ENCODE results near the gene SMCO1. TPM values are rescaled to one million over a fixed set of nuclear protein-coding genes. Genes with fewer than 3 reads are reported as not detected.
"Not testable (repeated sequence)": the region's sequence is repeated elsewhere in the genome, so short reads cannot be mapped to it uniquely, and the experiment has no call there.

SMCO1 gene
- total RNA-seq, 1 experiment from 2014 or later, result not detected

GRCh38 chr3:196541684-196542445 is 26.7 kb upstream of the SMCO1 start:
- Histone ChIP-seq H3K27me3 (ENCODE audit: control insufficient read depth, insufficient read depth, low read length) (no peaks in the 10 kb centered on the region), H3K36me3 (replicated peaks; ENCODE audit: control insufficient read depth, insufficient read depth, low read length) (no peaks in the 10 kb centered on the region), H3K4me3 (ENCODE audit: insufficient read depth, low read depth, low read length) (no peak overlapping the region)
- DNase-seq, result no peak

GRCh38 chr3:196537319-196537984 is 22.3 kb upstream of the SMCO1 start:
- Histone ChIP-seq H3K27me3 (ENCODE audit: control insufficient read depth, insufficient read depth, low read length) (no peaks in the 10 kb centered on the region), H3K36me3 (replicated peaks; ENCODE audit: control insufficient read depth, insufficient read depth, low read length) (no peaks in the 10 kb centered on the region), H3K4me3 (ENCODE audit: insufficient read depth, low read depth, low read length) (no peak overlapping the region)
- DNase-seq, result peak; percentile 61

GRCh38 chr3:196533260-196533681 is 18.1 kb upstream of the SMCO1 start:
- DNase-seq, result peak; percentile 64
- H3K4me3 ChIP-seq (ENCODE audit: insufficient read depth, low read depth, low read length), result no peak overlapping the region

DNA sequence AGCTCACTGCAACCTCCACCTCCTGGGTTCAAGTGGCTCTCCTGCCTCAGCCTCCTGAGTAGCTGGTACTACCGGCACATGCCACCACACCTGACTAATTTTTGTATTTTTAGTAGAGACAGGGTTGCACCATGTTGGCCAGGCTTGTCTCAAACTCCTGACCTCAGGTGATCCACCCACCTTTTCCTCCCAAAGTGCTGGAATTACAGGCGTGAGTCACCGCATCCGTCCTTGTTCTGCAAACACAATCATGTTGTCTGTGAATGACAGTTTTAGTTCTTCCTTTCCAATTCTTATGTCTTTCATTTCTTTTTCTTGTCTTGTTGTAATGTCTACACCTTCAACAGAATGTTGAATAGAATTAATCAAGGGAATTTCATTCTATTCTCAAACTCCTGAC is 16.3 kb upstream of the SMCO1 start:
- no peak for DNase-seq
- no peaks in the 10 kb centered on the region for H3K36me3 ChIP-seq (replicated peaks; ENCODE audit: control insufficient read depth, insufficient read depth, low read length)
- H3K4me3 ChIP-seq (ENCODE audit: insufficient read depth, low read depth, low read length), result no peak overlapping the region
- H3K27me3 ChIP-seq (ENCODE audit: control insufficient read depth, insufficient read depth, low read length), result no peaks in the 10 kb centered on the region

More at GRCh38 chr3:196533260-196533681, 18.1 kb upstream of the SMCO1 start:
- Histone ChIP-seq H3K36me3 (replicated peaks; ENCODE audit: control insufficient read depth, insufficient read depth, low read length) (no peaks in the 10 kb centered on the region), H3K27me3 (ENCODE audit: control insufficient read depth, insufficient read depth, low read length) (no peaks in the 10 kb centered on the region)

DNA sequence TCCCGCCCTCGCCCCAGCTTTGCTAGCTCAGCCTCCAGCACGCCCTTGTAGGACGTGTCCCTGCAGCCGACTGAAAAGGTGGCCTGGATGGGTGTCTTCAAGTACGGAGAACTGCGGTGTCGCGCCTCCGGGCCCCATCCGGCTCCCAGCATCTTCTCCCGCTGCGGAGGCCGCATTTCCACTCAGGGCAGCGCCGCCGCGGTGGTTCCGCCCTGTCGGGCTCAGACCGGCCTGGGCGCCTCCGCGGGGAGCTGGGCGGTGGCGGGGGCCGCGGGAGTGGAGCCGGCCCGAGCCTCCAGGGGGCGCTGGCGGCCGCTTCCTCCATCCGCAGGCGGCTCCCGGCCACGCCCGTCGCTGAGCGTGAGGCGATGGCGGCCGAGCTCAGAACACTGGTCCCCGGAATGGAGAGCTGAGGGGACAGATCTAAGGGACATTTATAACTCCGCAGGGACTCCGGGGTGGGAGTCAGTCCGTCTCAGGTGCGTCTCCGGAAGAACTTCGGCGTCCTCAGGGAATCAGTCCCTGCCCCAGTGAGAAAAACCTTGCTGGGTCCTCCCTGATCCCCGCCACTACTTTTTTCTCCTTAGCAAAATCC is 13.6 kb upstream of the SMCO1 start:
- Histone ChIP-seq H3K4me3 (ENCODE audit: insufficient read depth, low read depth, low read length) (peak overlapping the region; percentile 52), H3K36me3 (replicated peaks; ENCODE audit: control insufficient read depth, insufficient read depth, low read length) (no peaks in the 10 kb centered on the region), H3K27me3 (ENCODE audit: control insufficient read depth, insufficient read depth, low read length) (no peaks in the 10 kb centered on the region)
- peak; percentile 96 for DNase-seq

GRCh38 chr3:196525141-196525540 is 10.0 kb upstream of the SMCO1 start:
- no peak for DNase-seq
- Histone ChIP-seq H3K27me3 (ENCODE audit: control insufficient read depth, insufficient read depth, low read length) (no peaks in the 10 kb centered on the region), H3K36me3 (replicated peaks; ENCODE audit: control insufficient read depth, insufficient read depth, low read length) (no peaks in the 10 kb centered on the region), H3K4me3 (ENCODE audit: insufficient read depth, low read depth, low read length) (no peak overlapping the region)

GRCh38 chr3:196524527-196524926 is 9.4 kb upstream of the SMCO1 start:
- Histone ChIP-seq H3K4me3 (ENCODE audit: insufficient read depth, low read depth, low read length) (no peak overlapping the region), H3K36me3 (replicated peaks; ENCODE audit: control insufficient read depth, insufficient read depth, low read length) (no peaks in the 10 kb centered on the region), H3K27me3 (ENCODE audit: control insufficient read depth, insufficient read depth, low read length) (no peaks in the 10 kb centered on the region)
- DNase-seq, result peak; percentile 19

DNA sequence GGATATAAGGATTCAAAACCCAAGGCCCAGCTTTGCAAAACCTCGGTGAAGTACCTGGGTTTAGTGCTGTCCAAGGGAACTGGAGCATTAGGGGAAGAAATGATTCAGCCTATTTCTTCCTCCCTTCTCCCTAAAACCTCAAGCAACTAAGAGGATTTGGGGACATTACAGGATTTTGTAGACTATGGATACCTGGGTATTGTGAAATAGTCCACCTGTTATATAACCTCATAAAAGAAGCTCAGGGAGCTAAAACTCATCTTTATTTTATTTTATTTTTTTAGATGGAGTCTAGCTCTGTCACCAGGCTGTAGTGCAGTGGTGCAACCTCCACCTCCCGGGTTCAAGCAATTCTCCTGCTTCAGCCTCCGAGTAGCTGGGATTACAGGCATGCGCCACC is 8.7 kb upstream of the SMCO1 start:
- H3K27me3 ChIP-seq (ENCODE audit: control insufficient read depth, insufficient read depth, low read length), result no peaks in the 10 kb centered on the region
- no peaks in the 10 kb centered on the region for H3K36me3 ChIP-seq (replicated peaks; ENCODE audit: control insufficient read depth, insufficient read depth, low read length)
- no peak for DNase-seq
- no peak overlapping the region for H3K4me3 ChIP-seq (ENCODE audit: insufficient read depth, low read depth, low read length)

- H3K4me3 ChIP-seq (ENCODE audit: insufficient read depth, low read depth, low read length); DNase-seq; H3K27me3 ChIP-seq (ENCODE audit: control insufficient read depth, insufficient read depth, low read length); H3K36me3 ChIP-seq (replicated peaks; ENCODE audit: control insufficient read depth, insufficient read depth, low read length): not testable (repeated sequence)
Measured at GRCh38 chr3:196521291-196521690, 6.1 kb upstream of the SMCO1 start.

GRCh38 chr3:196519718-196520082 is 4.6 kb upstream of the SMCO1 start:
- Histone ChIP-seq H3K36me3 (replicated peaks; ENCODE audit: control insufficient read depth, insufficient read depth, low read length) (no peaks in the 10 kb centered on the region), H3K27me3 (ENCODE audit: control insufficient read depth, insufficient read depth, low read length) (no peaks in the 10 kb centered on the region), H3K4me3 (ENCODE audit: insufficient read depth, low read depth, low read length) (no peak overlapping the region)
- DNase-seq, result no peak

GRCh38 chr3:196518966-196519717 is 4.0 kb upstream of the SMCO1 start:
- Histone ChIP-seq H3K27me3 (ENCODE audit: control insufficient read depth, insufficient read depth, low read length) (no peaks in the 10 kb centered on the region), H3K4me3 (ENCODE audit: insufficient read depth, low read depth, low read length) (no peak overlapping the region), H3K36me3 (replicated peaks; ENCODE audit: control insufficient read depth, insufficient read depth, low read length) (no peaks in the 10 kb centered on the region)
- DNase-seq, result peak; percentile 37

DNA sequence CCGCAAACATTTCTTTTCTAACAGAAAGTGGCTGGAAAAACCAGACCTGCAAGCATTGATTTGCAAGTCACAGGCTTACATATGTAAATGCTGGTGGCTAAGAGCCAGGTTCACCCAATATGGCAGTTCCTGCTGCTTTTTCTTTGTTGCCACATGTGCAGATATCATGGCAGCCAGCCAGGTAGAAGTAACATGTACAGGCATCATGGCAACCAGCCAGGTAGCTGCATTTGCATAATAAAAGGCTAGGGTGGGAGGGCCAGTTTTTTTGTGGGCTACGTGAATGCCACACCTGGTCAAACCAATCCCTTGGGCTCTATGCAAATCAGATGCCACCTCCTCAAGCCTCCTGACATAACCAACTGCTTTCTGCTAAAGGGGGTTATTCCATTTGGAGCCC is 2.8 kb upstream of the SMCO1 start:
- Histone ChIP-seq H3K36me3 (replicated peaks; ENCODE audit: control insufficient read depth, insufficient read depth, low read length) (no peaks in the 10 kb centered on the region), H3K4me3 (ENCODE audit: insufficient read depth, low read depth, low read length) (no peak overlapping the region), H3K27me3 (ENCODE audit: control insufficient read depth, insufficient read depth, low read length) (no peaks in the 10 kb centered on the region)
- DNase-seq, result no peak

DNA sequence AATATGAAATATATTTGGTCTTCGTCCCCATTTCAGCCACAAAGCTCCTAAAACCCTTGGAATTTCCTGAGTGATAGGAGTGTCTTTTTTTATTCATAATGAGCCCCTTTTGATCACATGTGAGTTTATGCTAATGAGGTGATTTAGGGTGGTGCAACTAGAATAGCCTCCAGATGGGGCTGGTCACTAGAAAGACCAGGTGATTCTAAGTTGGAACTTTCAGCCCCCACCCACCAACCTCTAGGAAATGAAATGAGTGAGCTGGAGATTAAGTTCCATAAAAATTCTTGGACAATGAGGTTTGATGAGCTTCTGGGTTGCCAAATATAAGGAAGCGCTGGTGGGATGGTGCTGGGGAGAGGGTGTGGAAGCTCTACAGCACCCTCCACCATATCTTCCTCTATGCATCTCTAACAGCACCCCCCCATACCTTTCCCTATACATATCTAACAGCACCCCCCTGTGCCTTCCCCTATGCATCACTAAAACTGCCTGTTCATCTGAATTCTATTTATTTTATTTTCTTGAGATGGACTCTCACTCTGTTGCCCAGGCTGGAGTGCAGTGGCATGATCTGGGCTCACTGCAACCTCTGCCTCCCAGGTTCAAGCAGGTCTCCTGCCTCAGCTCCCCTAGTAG is 2.1 kb upstream of the SMCO1 start:
- H3K4me3 ChIP-seq (ENCODE audit: insufficient read depth, low read depth, low read length), result no peak overlapping the region
- H3K27me3 ChIP-seq (ENCODE audit: control insufficient read depth, insufficient read depth, low read length), result no peaks in the 10 kb centered on the region
- no peak for DNase-seq
- H3K36me3 ChIP-seq (replicated peaks; ENCODE audit: control insufficient read depth, insufficient read depth, low read length), result no peaks in the 10 kb centered on the region

GRCh38 chr3:196514350-196514716 is 813 bp downstream of the SMCO1 start:
- Histone ChIP-seq H3K36me3 (replicated peaks; ENCODE audit: control insufficient read depth, insufficient read depth, low read length) (no peaks in the 10 kb centered on the region), H3K27me3 (ENCODE audit: control insufficient read depth, insufficient read depth, low read length) (no peaks in the 10 kb centered on the region)
- no peak for DNase-seq

More at GRCh38 chr3:196514350-196514716, 813 bp downstream of the SMCO1 start:
- no peak overlapping the region for H3K4me3 ChIP-seq (ENCODE audit: insufficient read depth, low read depth, low read length)

Measured in H7 (cell line).